HEK293 (cell line): Measurements from ENCODE around the gene CASK.
"Not testable (repeated sequence)": the region's sequence is repeated elsewhere in the genome, so short reads cannot be mapped to it uniquely, and the experiment has no call there.

ENCODE experiments used
- CTCF ChIP-seq: fragments of 450-650 bp; formaldehyde crosslinking; IDR thresholded peaks from 2 replicates; pipeline ENCODE4 v1.5.1; 2016; ENCODE audit warnings: missing biosample characterization, missing genetic modification characterization
- ZBTB49 ChIP-seq: fragments of 450-650 bp; formaldehyde crosslinking; IDR thresholded peaks from 2 replicates; pipeline ENCODE4 v1.5.1; 2016; ENCODE audit warnings: missing biosample characterization, missing genetic modification characterization, low read depth

- TF ChIP-seq CTCF; ZBTB49 (tag by site-specific recombination): not testable (repeated sequence)
Measured at GRCh38 chrX:41606057-41606456, 317.3 kb downstream of the CASK start.
